Neural cell (in vitro differentiated cells): ENCODE measurements around the gene TMCC2. TPM values are rescaled to one million over a fixed set of nuclear protein-coding genes. Genes with fewer than 3 reads are reported as not detected.
A peak's percentile ranks its signal among the peaks of the same experiment; 100 is the strongest.

ENCODE experiments used
- H2AFZ ChIP-seq: fragments of 200-600, 300-800 bp; sonication (generic), shearing (Covaris generic); 2 replicates; pipeline ENCODE4 v1.6.0; 2014; ENCODE audit warnings: low read depth, mild to moderate bottlenecking, antibody characterized with exemption, low read length, moderate library complexity
- H3F3A ChIP-seq: fragments of 200-600 bp; shearing (Covaris generic); 2 replicates; pipeline ENCODE4 v1.6.1; 2016; ENCODE audit warnings: mild to moderate bottlenecking, moderate library complexity, mixed read lengths, antibody characterized with exemption, low read length; ENCODE audit not compliant: insufficient read depth, poor library complexity, severe bottlenecking
- H3K27ac ChIP-seq: fragments of 200-600, 300-800 bp; sonication (generic), shearing (Covaris generic); 2 replicates; pipeline ENCODE4 v1.5.1; 2014; ENCODE audit warnings: mild to moderate bottlenecking, low read length, moderate library complexity
- H3K27me3 ChIP-seq: fragments of 300-800, 200-600 bp; sonication (generic), shearing (Covaris generic); 2 replicates; pipeline ENCODE4 v1.6.0; 2014; ENCODE audit warnings: mild to moderate bottlenecking, low read depth, low read length, moderate library complexity; ENCODE audit not compliant: insufficient read depth
- H3K36me3 ChIP-seq: fragments of 300-800, 200-600 bp; sonication (generic), shearing (Covaris generic); 2 replicates; pipeline ENCODE4 v1.5.1; 2014; ENCODE audit warnings: mild to moderate bottlenecking, antibody characterized with exemption, low read length, moderate library complexity; ENCODE audit not compliant: insufficient read depth
- H3K4me2 ChIP-seq: fragments of 300-800, 200-600 bp; sonication (generic), shearing (Covaris generic); 2 replicates; pipeline ENCODE4 v1.6.0; 2014; ENCODE audit warnings: mild to moderate bottlenecking, low read length
- H3K4me3 ChIP-seq: fragments of 300-800, 200-600 bp; sonication (generic), shearing (Covaris generic); 2 replicates; pipeline ENCODE4 v1.5.1; 2014; ENCODE audit warnings: mild to moderate bottlenecking, low read length, moderate library complexity
- H3K79me2 ChIP-seq: fragments of 200-600 bp; shearing (Covaris generic); replicated peaks from 2 replicates; pipeline ENCODE4 v1.6.0; 2014; ENCODE audit warnings: mild to moderate bottlenecking, low read length, moderate library complexity; ENCODE audit not compliant: insufficient read depth
- H3K9ac ChIP-seq: fragments of 300-800, 200-600 bp; sonication (generic), shearing (Covaris generic); 2 replicates; pipeline ENCODE4 v1.6.1; 2016; ENCODE audit warnings: mild to moderate bottlenecking, low read length, mixed read lengths
- H3K9me2 ChIP-seq: fragments of 200-600 bp; shearing (Covaris generic); 2 replicates; pipeline ENCODE4 v1.6.1; 2016; ENCODE audit warnings: mild to moderate bottlenecking, low read length, mixed read lengths; ENCODE audit not compliant: insufficient read depth
- H3K9me3 ChIP-seq: fragments of 200-600, 300-800 bp; sonication (generic), shearing (Covaris generic); 2 replicates; pipeline ENCODE4 v1.6.1; 2016; ENCODE audit warnings: mild to moderate bottlenecking, mixed run types, low read length, moderate library complexity, mixed read lengths
- H4K20me1 ChIP-seq: fragments of 200-600 bp; shearing (Covaris generic); 2 replicates; pipeline ENCODE4 v1.6.1; 2016; ENCODE audit warnings: mild to moderate bottlenecking, mixed run types; ENCODE audit not compliant: insufficient read depth
- CTCF ChIP-seq: fragments of 450-650 bp; IDR thresholded peaks from 2 replicates; pipeline ENCODE4 v1.5.1; 2014; ENCODE audit warnings: antibody characterized with exemption, mild to moderate bottlenecking, moderate library complexity; ENCODE audit not compliant: poor library complexity, severe bottlenecking
- EP300 ChIP-seq: fragments of 450-650 bp; conservative IDR thresholded peaks from 2 replicates; pipeline ENCODE4 v1.6.1; 2014; ENCODE audit warnings: antibody characterized with exemption, mild to moderate bottlenecking, moderate library complexity; ENCODE audit not compliant: poor library complexity, severe bottlenecking
- EZH2 ChIP-seq: fragments of 200-600, 300-800 bp; shearing (Covaris generic), sonication (generic); IDR thresholded peaks from 2 replicates; pipeline ENCODE4 v1.6.1; 2014; ENCODE audit warnings: antibody characterized with exemption, low read length, borderline replicate concordance, mild to moderate bottlenecking; ENCODE audit not compliant: insufficient read depth, poor library complexity, severe bottlenecking
- MXI1 ChIP-seq: fragments of 450-650 bp; conservative IDR thresholded peaks from 2 replicates; pipeline ENCODE4 v1.6.1; 2014; ENCODE audit warnings: antibody characterized with exemption, mild to moderate bottlenecking; ENCODE audit not compliant: poor library complexity, severe bottlenecking
- POLR2AphosphoS5 ChIP-seq: IDR thresholded peaks from 2 replicates; pipeline ENCODE4 v1.6.1; 2012
- RAD21 ChIP-seq: fragments of 450-650 bp; conservative IDR thresholded peaks from 2 replicates; pipeline ENCODE4 v1.6.1; 2014; ENCODE audit warnings: antibody characterized with exemption, mild to moderate bottlenecking, moderate library complexity
- REST ChIP-seq: IDR thresholded peaks from 2 replicates; pipeline ENCODE4 v1.6.1; 2012; ENCODE audit warnings: borderline replicate concordance
- SMC3 ChIP-seq: fragments of 450-650 bp; conservative IDR thresholded peaks from 2 replicates; pipeline ENCODE4 v1.6.1; 2014; ENCODE audit warnings: antibody characterized with exemption, mild to moderate bottlenecking, moderate library complexity; ENCODE audit not compliant: poor library complexity
- TAF1 ChIP-seq: IDR thresholded peaks from 2 replicates; pipeline ENCODE4 v1.6.1; 2012; ENCODE audit warnings: low read depth
- polyA plus RNA-seq: library from polyadenylated mRNA; depleted of rRNA; stranded (reverse); fragments of >200 nt; gene quantifications from 2 replicates; pipeline ENCODE4 v1.2.3, GENCODE V29; 2014

TMCC2 gene
- polyA plus RNA-seq, 1 donor from 2014 or later = 32.2 TPM

DNA sequence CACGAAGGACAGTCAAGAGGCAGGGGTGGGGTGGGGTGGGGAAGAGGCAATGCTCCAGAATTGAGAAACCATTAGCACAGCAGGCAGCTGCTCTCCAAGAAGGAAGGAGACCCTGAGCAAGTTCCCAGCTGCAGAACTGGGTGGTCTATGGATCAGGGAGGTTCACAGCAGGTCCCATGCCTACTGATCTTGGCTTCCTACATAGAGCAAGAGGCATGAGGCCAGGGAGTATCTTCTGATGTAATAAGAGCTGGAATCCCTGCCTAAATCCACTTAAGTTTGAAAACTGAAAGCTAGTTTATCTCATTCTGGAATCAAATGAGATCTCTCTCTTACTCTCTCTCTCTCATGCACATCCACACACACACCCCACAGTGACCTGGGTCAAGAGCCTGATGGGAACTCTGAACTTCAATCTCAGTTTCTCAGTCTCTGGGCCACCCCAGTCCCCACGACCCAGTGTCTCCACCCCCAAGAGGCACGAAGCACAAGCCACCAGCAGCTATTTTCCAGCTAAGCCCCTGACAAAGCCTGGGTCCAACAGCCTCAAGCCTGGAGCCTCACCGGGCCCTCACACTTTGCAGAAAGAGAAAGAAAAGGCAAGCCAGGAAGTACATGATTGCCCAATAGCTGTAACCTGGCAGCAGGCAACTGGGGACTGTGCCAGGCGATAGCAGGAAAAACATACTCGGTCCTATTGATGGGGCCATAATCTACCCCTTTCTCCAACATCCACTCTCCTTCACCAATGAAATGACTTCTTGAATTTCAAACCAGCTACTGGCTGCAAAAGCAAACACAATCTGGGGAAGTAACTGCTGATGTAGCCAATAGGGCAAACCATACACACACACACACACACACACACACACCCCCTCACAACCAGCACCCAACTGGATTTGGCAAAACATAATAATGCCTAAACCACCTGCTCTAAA, 91.6 kb downstream of the TMCC2 start:
- TF ChIP-seq CTCF (no peak), POLR2AphosphoS5 (no peak), EZH2 (no peak), MXI1 (no peak), TAF1 (no peak)
- Histone ChIP-seq H3K79me2 (peaks cover 58% of the 10 kb centered on the region), H3K4me2 (no peak overlapping the region), H3K9me2 (no peaks in the 10 kb centered on the region), H3K9me3 (no peaks in the 10 kb centered on the region), H3K9ac (no peak overlapping the region), H3K36me3 (no peaks in the 10 kb centered on the region), H4K20me1 (no peaks in the 10 kb centered on the region), H3K4me3 (peak overlapping the region; percentile 80), H3F3A (no peaks in the 10 kb centered on the region), H3K27ac (no peak overlapping the region), H2AFZ (no peak overlapping the region), H3K27me3 (no peaks in the 10 kb centered on the region)

DNA sequence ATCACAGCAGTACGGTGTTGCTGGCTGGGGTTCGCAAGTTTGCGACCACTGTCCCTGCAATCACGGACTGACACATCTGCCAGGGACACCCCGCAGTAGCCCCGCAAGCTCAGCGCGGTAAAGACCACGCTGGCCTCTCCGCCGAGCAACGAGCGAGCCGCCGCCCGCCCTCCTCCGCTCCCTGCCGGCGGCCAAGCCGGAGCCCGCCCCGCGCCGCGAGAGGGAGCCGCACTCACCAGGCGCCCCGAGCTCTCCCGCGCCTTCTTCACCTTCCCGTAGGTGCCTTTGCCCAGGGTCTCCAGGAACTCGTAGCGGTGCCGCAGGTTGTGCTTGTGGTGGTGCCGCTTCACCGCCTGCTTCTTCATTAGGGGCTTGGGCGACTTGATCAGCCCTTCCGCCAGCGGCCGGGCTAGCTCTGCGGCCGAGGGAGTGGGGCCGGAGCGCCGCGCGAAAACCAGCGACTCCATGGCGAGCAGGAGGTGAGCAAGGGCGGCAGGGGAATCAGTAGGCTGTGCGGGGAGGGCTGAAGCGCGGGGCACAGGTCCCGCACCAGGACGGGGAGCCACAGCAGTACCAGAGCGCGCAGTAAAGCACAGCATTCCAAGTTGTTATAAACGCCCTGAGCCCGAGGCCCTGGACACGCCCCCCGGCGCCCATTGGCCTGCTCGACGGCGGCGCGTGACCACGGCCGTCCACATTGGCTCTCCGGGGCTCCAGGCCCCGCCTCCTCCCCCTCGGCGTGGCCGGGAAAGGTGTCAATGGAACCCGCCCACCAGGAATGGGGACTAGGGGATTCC, 93.6 kb downstream of the TMCC2 start, which contains the start of gene NUAK2:
Gene NUAK2, minus strand, starts transcription at position 584 of the 797 bp plus-strand sequence. Its CDS starts 117 bp downstream, at position 467.
- peak within 1 kb of the TSS; percentile 75 for H3K4me2 ChIP-seq
- H4K20me1 ChIP-seq = no peaks in the 10 kb centered on the region
- no peaks in the 10 kb centered on the region for H3K27me3 ChIP-seq
- TF ChIP-seq SMC3 = peak; percentile 64
- no peak for TF ChIP-seq EZH2
- TF ChIP-seq CTCF = peak; percentile 60
- TF ChIP-seq REST = peak; percentile 87
- peak; percentile 93 for TF ChIP-seq TAF1
- TF ChIP-seq POLR2AphosphoS5 = peak; percentile 91
- TF ChIP-seq EP300 = no peak
- peak; percentile 75 for TF ChIP-seq MXI1
- peak; percentile 51 for TF ChIP-seq RAD21
- no peaks in the 10 kb centered on the region for H3K36me3 ChIP-seq
- peak within 1 kb of the TSS; percentile 79 for H3K27ac ChIP-seq
- H3K79me2 ChIP-seq = peaks cover 38% of the 10 kb centered on the region
- peak within 1 kb of the TSS; percentile 78 for H3K9ac ChIP-seq
- no peaks in the 10 kb centered on the region for H3F3A ChIP-seq
- H3K9me3 ChIP-seq = no peaks in the 10 kb centered on the region
- peak within 1 kb of the TSS; percentile 73 for H2AFZ ChIP-seq
- H3K9me2 ChIP-seq = no peaks in the 10 kb centered on the region
- peak within 1 kb of the TSS; percentile 80 for H3K4me3 ChIP-seq
